Vagina (tissue), 2 donors: Measurements from ENCODE around the gene WDR82.

Source experiments
- POLR2A ChIP-seq, 2 donors: fragments of 450-650 bp; IDR thresholded peaks; one replicate each; pipeline ENCODE4 v1.6.1; 2017; ENCODE audit warnings: antibody characterized with exemption in 2 of 2, mild to moderate bottlenecking in 2 of 2, moderate library complexity in 2 of 2
- TF ChIP-seq, protein P1 (sequence below), 3 experiments: fragments of 450-650 bp in 2 of 3; fragments of 200-600 bp in 1 of 3; sonication (generic) in 1 of 3; IDR thresholded peaks; one replicate each; pipeline ENCODE4 v1.5.1; 2017 to 2019; ENCODE audit warnings: antibody characterized with exemption in 3 of 3, mild to moderate bottlenecking in 2 of 3, moderate library complexity in 2 of 3

GRCh38 chr3:52277972-52278509, 408 bp downstream of the WDR82 start:
- TF ChIP-seq POLR2A (IDR thresholded peaks at IDR 0.05): no peak
- TF ChIP-seq, protein P1, sequence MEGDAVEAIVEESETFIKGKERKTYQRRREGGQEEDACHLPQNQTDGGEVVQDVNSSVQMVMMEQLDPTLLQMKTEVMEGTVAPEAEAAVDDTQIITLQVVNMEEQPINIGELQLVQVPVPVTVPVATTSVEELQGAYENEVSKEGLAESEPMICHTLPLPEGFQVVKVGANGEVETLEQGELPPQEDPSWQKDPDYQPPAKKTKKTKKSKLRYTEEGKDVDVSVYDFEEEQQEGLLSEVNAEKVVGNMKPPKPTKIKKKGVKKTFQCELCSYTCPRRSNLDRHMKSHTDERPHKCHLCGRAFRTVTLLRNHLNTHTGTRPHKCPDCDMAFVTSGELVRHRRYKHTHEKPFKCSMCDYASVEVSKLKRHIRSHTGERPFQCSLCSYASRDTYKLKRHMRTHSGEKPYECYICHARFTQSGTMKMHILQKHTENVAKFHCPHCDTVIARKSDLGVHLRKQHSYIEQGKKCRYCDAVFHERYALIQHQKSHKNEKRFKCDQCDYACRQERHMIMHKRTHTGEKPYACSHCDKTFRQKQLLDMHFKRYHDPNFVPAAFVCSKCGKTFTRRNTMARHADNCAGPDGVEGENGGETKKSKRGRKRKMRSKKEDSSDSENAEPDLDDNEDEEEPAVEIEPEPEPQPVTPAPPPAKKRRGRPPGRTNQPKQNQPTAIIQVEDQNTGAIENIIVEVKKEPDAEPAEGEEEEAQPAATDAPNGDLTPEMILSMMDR (IDR thresholded peaks at IDR 0.05): no peak
